Measurements from ENCODE around the gene TMEM81.
A peak's percentile ranks its signal among the peaks of the same experiment; 100 is the strongest.

Gene TMEM81

DNA sequence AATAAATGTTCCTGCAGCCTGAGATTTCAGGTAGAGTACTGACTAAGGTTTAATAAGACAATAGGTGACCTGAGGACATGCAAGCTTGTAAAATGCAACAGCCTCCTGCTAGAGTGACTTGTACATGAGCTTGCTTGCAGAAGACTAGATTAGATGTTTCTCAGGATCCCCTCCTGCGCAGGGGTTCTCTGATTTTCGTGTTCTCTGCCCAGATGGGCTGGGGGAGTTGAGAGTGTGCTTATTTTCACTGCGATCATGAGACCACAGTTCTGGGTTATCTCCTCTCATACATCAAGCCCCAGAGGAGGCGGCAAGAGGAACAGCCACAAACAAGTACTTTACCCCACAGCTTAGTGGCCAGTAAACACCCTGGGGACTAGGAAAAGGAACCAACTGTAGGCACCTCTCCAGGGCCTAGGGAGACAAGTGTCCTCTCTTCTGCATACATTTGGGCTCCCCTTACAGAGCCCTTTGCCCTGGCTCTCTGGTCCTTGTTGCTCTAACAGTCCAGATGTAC, 8.0 kb downstream of the TMEM81 start:
- no peak for DNase-seq (ENCODE audit: low read depth)

DNA sequence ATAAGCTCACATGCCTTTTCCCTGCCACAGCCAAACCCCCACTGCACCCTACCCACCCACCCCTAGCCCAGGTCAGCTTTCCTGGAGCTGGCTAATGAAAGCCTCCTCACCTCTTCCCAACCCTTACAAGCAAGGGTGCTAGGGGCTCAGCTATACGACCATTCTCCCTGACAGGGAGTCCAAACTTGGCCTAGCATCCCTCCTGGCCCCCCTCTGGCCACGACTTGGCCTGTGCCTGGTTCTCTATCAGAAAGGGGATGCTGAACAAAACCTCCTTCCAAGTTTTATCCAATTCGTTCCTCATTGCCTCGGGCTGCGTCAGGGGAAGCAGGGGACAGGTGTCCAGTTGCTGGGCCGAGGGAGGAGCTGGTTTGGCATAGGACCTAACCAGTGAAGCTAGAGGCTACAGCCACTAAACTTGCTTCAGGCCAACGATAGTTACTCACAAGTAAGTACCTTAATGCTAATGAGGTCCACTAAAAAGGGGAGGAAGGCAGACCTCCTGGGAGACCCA, 8.6 kb downstream of the TMEM81 start:
- DNase-seq (ENCODE audit: low read depth), result no peak

DNA sequence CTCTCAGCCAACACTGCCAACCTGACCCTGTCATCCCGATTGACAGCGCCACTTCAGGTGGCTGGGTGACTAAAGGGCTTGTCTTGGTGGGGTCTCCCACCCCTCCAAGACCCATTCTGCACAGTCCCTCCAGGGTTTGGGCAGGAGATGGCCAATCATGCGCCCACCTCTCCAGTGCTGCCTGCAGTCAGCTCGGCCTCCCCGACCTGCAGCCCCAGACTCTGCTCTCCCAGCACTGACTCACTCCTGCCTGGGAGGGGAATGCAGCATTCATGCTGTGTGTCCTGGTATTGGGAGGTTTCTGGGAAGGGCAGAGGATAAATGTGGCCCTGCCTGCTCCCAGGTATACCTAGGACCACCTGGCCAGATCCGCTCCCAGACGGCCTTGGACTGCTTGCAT, 9.7 kb downstream of the TMEM81 start:
- no peak for DNase-seq (ENCODE audit: low read depth)

DNA sequence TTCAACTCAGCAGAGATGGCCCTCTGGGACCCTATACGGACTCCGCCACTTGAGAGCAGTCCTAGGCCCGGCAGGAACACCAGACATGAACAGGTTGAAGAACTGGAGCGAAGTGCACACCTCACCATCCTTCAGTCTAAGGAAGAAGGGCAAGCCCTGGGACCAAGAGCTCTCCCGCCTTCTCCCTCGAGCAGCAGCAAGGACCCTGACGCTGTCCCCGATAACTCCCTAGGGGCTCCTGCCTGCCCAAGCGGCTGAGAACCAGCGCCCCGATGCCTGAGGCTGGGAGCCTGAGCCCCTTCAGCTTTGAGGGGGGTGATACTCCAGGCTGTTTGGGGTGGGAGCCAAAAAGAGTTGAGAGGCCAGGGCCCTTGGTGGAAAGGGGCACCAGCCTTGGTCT, 10.2 kb downstream of the TMEM81 start:
- DNase-seq (ENCODE audit: low read depth), result no peak

DNA sequence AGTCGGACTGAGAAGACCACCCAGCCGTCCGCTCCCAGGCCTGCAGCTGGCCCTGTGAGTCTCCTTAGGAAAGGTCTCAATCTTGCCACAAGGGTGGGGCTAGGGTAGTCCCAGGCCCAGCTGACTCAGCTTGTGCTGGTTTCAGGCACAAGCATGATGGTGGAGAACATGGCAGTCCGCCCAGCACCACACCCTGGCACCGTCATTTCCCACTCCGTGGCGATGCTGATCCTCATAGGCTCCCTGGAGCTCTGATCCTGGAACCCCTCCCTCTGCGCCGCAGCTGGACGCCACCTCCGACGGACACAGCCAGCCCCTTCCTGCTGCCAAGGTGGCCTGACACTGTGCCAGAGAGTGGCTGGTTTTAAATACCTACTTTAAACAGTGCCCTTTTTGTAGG, 10.7 kb downstream of the TMEM81 start:
- no peak for DNase-seq (ENCODE audit: low read depth)

DNA sequence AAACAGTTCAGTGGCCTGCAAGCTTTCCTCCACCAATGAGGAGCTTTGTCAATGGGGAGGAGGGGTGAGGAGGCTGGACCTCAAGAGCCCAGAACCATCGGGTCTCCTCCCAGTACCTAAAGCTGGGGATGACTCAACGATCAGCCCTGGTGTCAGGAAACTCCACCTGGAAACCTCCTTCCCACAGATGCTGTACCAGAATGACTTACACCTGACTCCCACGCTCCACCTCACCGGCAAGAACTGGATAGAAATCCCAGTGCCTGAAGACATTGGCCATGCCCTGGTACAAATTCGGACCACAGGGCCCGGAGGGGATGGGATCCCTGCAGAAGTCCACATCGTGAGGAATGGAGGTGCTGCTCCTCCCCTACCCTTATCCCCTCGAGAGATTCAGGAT, 11.4 kb downstream of the TMEM81 start:
- DNase-seq (ENCODE audit: low read depth), result no peak

DNA sequence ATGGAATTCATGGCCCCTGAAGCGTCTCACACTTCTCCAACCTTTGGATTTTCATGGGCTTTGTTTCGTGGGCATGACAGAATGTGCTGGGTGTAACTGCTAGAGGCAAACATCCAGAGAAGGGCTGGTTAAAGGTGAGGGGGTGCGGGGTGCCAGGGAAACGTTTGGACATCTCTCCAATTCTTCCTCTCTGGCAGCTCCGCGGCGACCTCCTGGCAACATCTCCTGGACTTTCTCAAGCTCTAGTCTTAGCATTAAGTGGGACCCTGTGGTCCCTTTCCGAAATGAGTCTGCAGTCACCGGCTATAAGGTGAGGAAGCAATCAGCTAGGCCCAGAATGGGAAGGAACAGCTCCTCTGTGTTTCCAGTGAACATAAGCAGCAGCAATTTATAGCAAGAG, 12.0 kb downstream of the TMEM81 start:
- DNase-seq (ENCODE audit: low read depth), result no peak

DNA sequence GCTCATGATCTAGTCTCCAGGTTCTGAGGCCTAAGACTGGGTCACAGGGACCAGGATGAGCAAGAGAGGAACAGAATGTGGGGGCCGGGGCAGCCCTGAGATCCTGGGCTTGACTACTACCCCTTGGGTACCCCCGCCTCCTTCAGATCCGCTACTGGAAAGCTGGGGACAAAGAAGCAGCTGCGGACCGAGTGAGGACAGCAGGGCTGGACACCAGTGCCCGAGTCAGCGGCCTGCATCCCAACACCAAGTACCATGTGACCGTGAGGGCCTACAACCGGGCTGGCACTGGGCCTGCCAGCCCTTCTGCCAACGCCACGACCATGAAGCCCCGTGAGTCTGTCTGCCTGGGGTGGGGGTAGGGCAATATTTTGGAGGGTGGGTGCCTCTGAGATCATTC, 12.5 kb downstream of the TMEM81 start:
- no peak for DNase-seq (ENCODE audit: low read depth)

DNA sequence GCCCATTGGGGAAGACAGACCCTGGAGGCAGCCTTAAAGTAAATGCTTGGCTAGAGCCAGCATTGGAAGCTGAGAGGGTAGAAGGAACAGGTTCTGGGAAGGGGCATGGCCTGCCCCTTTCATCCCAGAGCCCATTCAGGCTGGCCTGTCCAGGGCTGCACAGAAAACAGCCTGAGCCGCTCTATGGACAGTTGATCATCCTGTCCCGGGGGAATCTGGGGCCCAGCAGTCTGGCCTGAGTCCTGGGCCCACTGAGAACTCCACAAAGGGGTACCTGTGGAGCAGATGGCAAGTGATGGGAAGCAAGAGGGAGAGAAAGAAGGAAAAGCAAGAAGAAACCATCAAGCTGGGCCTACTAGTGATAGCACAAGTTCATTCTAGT, 13.2 kb downstream of the TMEM81 start:
- no peak for DNase-seq (ENCODE audit: low read depth)

DNA sequence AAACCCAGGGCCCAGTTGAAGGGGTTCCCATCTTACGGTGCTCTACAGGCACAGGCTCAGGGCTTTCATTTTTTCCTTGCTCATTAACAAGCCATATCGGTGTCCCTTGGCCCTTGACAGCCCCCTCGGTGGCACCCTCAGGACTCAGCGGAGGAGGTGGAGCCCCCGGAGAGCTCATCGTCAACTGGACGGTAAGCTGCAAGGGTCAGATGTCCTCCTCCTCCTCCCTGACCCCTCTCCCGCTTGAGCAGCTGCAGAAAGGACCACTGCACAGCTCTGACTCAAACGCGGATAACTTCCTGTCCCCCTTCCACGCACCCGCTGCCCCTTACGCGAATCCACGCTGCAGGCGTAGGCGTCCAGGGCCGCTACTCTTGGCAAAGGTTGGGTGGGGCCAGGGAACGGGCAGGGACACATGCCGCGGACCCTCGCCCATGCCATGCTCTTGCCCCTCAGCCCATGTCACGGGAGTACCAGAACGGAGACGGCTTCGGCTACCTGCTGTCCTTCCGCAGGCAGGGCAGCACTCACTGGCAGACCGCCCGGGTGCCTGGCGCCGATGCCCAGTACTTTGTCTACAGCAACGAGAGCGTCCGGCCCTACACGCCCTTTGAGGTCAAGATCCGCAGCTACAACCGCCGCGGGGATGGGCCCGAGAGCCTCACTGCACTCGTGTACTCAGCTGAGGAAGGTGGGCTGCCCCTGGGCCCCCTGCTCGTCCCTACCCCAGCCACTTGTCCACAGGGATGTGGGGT, 14.7 kb downstream of the TMEM81 start:
- DNase-seq (ENCODE audit: low read depth), result no peak

DNA sequence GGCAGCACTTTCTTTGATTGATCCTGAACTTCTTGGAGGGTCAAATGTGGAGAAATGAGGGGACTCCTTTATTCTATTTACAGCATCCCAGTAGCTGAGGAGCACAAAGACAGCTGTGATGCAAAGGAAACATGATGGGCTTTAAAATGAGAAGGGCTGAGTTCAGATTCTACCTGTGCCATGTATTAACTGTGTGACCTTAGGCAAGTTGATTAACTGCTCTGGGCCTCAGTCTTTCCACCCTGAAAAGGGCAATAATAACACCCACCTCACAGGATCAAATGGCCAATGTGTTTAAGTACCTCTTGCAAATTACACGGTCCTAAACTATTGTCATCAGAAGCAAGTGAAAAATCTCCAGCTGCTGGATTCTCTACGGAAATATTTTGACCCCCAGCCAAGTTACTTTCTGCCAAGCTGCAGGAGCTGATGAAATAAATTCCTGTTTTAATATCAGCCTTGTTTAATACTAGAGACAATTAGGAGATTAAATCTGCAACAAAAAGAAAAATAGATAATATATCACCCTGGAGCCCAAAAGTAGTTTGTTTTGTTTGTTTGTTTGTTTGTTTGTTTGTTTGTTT, 15.7 kb downstream of the TMEM81 start:
- no peak for DNase-seq (ENCODE audit: low read depth)

DNA sequence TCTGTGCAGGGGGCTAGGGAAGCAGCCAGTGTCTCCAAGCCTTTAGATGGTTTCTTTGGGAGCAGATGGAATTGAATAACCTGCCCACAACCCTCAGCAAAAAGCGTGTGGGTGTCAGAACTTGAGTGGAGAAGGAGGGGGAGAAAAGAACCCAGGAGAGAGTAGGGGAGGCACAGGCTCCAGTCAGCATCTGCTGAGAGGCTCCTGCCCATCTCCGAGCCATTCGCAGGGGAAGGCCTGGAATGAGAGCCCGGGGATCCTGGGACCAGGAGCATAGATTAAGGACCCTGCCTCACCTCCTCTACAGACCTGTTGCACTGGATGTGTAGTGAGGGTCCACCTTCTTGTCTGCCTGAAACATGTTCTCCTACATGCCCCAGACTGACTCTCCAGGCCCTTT, 16.3 kb downstream of the TMEM81 start:
- DNase-seq (ENCODE audit: low read depth), result no peak

DNA sequence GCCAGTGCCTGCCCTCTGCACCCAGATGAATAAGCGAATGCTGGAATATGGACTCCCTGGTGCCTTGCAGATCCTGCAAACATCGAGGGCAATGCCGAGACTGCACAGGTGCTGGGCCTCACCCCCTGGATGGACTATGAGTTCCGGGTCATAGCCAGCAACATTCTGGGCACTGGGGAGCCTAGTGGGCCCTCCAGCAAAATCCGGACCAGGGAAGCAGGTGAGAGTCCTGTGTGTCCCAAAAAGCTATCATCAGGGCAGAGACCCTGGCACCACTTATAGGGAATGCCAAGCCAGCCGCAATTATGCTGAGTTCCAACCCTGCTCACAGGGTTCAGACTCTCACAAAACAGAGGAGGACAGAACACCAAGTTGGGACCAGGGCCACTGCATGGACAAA, 17.2 kb downstream of the TMEM81 start:
- DNase-seq (ENCODE audit: low read depth), result no peak

DNA sequence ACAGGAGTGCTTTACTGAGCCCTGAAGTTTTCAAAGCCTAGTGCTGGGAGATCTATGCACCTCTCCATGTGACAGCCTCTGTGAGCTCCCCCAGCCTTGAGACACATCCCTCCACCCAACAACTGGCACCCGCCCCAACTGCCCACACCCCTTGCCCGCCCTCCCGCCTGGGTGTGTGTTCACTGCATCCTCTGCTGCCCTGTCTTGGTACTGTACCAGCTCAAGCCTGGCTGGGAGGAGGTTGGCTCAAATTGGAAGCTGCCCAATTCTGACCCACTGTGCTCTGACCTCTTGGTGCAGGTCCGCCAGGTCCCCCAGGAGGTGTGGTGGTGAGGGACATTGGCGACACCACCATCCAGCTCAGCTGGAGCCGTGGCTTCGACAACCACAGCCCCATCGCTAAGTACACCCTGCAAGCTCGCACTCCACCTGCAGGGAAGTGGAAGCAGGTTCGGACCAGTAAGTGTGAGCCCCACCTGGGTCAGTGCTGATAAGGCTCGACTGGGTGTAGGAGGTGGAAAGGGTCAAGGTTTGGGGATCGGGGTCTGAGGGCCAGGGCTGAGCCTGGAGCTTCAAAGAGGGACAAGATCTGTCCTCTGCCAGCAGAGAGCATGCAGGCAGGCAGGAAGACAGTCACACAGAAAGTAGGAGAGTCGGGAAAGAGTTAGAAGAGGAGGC, 18.0 kb downstream of the TMEM81 start:
- peak; percentile 3 for DNase-seq (ENCODE audit: low read depth)

DNA sequence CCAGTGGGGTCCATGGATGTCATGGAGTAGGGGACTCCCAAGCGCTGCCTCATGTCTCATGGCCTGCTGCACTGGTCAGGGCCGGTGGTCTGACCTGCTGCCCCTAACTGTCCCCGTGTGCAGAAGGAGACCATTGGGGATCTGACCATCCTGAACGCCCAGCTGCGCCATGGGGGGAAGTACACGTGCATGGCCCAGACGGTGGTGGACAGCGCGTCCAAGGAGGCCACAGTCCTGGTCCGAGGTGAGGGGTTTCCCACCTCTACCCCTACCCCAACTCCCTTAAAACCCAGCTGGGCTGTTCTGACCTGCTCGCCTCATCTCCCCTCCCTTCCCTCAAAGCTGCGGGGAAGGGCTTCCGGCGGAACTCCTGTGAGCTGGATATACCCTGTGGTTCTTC, 18.6 kb downstream of the TMEM81 start:
- no peak for DNase-seq (ENCODE audit: low read depth)

DNA sequence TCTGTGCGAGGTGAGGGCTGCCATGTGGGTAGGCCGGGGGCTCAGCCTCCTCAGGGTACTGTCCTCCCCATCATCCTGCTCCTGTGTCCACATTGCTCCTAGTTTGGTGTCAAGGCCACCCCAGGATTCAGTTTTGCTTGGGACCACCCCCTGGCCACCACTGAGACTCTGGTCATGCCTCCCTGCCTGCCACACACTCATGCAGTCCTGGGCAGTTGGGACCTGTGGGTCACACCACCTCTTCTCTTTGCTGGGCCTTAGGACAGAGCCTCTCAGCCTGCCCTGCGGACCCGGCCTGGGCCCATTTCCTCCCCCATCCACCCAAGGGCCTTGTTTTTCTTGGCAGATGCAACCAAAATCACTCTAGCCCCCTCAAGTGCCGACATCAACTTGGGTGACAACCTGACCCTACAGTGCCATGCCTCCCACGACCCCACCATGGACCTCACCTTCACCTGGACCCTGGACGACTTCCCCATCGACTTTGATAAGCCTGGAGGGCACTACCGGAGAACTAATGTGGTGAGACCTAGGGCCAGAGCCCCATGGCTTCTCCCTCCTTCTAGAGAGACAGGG, 19.4 kb downstream of the TMEM81 start:
- no peak for DNase-seq (ENCODE audit: low read depth)

DNA sequence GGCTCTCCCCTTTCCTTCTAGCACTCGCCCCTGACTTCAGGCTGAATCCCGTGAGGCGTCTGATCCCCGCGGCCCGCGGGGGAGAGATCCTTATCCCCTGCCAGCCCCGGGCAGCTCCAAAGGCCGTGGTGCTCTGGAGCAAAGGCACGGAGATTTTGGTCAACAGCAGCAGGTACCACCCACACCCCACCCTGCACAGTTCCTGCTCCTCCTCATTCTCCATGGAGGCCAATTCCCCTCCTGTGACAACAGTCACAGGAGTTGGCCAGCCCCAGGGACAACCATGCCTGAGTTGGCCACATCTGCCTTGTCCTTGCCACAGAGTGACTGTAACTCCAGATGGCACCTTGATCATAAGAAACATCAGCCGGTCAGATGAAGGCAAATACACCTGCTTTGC, 20.0 kb downstream of the TMEM81 start:
- DNase-seq (ENCODE audit: low read depth), result no peak

DNA sequence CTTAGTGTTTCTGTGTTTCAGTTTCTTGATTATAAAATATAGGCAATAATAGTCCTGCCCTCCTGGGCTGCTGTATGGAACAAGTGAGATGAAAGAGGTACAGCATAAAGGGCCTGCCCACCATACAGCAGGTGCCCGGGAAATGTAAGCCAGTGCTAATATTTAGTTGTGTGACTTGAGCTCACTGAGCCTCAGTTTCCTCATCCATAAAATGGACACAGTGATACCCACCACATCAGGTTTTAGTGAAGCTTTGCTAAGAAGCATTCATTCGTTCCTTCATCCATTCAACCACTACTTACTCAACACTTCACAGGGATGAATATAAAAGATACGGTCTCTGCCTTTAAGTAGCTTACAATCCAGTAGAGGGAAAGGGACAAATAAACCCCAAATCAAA, 21.4 kb downstream of the TMEM81 start:
- DNase-seq (ENCODE audit: low read depth), result no peak

DNA sequence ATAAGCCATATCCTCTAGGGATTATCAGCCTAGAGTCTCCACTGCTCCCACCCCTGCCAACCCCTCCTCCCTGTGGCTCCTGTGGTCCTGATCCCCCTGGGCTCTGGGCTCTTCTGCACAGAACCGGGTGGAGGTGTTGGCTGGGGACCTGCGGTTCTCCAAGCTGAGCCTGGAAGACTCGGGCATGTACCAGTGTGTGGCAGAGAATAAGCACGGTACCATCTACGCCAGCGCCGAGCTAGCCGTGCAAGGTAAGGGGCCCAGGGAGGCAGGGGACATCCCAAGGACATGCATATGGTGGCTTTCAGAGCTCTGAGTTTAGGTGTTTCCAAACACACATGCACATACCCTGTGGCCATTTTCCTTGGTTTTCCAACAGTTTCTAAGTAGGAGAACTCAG, 21.9 kb downstream of the TMEM81 start:
- DNase-seq (ENCODE audit: low read depth), result no peak

DNA sequence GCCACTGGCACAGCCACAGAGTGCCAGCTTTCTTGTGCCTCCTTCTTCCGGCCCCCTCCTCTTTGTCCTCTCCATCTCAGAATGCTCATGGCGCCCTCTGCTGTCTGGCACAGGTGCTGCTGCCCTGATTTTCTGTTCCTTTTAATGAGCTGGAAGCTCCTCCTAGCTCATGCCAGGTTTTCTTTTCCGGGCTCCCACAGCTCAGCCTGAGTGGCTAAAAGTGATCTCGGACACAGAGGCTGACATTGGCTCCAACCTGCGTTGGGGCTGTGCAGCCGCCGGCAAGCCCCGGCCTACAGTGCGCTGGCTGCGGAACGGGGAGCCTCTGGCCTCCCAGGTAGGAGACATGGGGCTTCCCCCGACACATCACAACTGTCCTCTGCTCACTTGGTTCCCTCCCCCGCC, 22.6 kb downstream of the TMEM81 start:
- DNase-seq (ENCODE audit: low read depth), result peak; percentile 72

DNA sequence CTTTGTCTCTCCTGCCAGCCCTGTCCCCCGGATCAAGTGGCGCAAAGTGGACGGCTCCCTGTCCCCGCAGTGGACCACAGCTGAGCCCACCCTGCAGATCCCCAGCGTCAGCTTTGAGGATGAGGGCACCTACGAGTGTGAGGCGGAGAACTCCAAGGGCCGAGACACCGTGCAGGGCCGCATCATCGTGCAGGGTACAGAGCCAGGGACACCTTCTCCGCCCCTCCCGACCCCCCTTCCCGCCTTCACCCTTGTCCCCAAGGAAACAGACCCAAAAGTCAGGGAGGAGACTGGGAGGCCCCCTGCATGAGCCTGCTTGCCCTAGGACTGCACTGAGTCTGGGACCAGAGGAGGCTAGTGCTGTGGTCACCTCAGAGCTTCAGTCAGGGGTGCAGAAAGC, 23.0 kb downstream of the TMEM81 start:
- no peak for DNase-seq (ENCODE audit: low read depth)

DNA sequence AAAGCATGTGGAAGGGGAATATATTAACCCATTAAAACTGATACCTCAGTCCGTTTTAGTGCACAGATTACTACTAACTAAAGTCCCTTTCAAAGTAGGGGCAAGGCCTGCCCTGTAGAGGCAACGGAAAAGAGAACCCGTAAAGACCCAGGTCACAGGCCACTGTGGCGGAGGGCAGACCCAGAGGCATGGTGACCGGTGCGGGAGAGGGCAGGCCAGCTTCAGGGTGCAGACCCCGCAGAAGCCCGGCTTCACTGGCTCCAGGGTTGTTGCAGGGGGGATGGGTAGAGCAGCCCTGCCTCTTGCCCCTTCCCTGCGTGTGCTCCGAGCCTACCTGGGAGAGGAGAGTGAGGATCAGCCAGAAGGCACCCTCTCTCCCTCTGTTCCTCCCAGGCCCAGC, 23.5 kb downstream of the TMEM81 start:
- no peak for DNase-seq (ENCODE audit: low read depth)

DNA sequence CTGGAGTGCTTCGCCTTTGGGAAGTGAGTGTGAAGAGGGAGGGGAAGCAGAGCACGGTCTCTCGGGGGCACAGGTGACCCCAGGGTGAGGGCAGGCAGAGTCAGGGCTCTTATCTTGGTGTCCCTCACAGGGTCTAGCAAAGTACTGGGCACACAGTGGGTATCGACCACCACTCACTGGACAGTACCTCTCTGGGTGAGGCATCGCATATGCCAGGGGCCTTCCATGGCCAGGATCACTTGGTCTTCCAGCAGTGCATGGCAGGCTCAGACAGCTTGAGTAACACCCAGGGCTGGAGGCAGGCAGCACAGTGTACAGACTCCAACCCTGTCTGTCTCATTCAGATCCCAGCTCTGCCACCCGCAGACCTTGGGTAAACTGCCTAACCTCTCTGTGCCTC, 24.6 kb downstream of the TMEM81 start:
- no peak for DNase-seq (ENCODE audit: low read depth)
